Stimulated activated CD8-positive, alpha-beta memory T cell treated with anti-CD3 and anti-CD28 coated beads, Interleukin-7, amount 100 ng/mL, for 1 hour (primary cell): ENCODE results near the gene RCSD1.
"Not testable (repeated sequence)": the region's sequence is repeated elsewhere in the genome, so short reads cannot be mapped to it uniquely, and the experiment has no call there.

ENCODE experiments used
- DNase-seq, 2 donors: peaks; one replicate each; pipeline ENCODE4 v3.0.0-alpha.2; 2020; ENCODE audit warnings: low read depth in 2 of 2

Gene RCSD1

DNA sequence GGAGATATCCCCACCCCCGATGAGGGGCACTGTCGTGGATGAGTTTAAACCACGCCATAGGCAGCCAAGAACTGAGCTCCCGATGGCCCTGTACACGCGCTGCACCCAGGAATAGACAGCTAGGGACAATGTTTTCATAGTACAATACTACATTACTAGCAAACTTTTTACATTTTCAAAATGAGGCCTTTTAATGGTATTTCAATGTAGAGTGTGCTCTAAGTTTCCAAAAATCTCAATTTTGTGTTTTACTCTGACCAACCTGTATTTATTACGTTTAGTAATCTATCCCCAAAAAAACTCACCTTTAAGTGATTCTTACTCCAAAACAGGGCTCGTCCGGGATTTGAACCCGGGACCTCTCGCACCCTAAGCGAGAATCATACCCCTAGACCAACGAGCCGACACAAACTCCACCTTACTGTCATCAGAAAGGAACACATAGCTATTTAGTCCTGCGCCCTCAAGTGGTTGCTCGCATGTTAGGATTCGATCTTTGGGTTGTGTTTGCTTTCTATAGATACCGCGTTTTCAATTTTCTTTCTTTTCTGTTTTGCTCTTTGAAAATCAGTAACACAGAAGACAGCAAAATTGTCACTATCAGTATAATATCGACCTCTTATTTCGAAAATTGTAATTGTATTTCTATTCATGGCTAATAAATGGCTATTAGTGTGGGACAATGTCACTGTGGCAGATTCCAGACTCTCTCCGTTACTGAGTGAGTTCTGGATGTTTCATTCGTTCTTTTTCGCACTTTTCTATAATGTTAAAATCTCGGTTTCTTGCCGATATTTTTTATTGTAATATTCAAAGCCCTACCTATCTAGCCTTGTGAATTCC, 85.3 kb downstream of the RCSD1 start:
- peak; percentile 67 to 77 for DNase-seq

DNA sequence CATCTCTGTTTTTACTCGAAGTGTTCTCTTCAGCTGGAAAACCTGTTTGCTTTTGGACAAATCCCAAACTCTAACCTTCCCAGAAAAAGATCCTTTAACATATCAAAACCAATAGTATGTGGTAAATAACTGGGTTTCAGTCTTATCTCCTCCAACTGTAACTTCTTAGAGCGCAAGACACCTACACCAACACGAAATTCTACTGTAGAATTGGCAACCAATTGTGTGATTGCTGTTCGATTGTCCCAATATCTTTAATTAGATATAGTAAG, 85.9 kb downstream of the RCSD1 start:
- DNase-seq = no peak

DNA sequence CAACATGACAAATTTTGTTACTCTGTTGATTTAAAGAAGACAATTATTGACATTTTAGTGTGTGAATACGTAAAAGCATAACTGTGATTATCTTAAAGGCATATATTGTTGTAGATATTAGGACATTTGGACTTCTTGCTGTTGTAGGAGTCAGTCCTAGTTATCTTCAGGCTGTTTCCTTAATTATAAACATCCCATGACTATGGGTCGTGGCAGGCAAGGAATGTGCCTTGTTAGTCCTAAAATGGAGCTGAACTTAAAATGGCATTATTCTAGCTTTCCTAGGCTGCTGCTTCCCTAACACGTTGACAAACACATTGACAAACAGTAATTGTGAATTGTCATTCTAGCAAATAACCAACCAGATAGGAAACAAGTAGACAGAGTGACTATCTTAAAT, 87.3 kb downstream of the RCSD1 start:
- DNase-seq = no peak

DNA sequence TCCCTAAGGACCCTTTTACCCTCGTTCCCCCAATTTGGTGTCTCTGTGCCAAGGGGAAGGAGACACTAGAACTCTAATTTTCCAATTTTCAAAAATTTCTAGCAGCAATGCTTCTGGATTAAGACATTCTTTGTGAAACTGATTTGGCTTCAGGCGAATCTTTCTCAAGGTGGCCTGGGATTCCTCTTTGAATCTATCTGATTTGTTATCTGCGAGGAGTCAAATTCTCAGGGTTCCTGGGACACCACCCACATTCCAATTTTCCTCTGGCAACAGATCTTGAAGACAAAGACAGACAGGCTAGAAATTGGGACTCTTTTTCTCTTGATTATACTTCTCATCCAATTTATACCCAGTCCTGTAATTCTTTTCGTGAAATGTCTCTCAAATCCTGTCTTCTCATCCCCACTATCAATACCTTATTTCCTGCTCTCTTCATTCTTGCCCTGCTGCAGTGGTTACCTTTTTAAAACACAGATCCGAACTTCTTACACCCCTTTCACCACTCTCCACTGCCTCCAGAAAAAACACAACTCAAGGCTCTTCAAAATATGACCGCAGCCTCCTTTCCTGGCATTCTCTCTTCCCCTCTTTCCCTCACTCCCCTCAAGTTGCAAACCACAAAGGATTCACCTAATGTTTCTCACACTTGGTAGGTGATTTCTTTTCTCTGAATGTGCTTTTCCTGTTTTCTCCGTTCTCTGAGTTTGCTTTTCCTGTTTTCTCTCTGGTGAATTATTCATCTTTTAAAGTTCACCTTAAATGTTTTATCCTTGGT, 89.1 kb downstream of the RCSD1 start:
- no peak for DNase-seq

DNA sequence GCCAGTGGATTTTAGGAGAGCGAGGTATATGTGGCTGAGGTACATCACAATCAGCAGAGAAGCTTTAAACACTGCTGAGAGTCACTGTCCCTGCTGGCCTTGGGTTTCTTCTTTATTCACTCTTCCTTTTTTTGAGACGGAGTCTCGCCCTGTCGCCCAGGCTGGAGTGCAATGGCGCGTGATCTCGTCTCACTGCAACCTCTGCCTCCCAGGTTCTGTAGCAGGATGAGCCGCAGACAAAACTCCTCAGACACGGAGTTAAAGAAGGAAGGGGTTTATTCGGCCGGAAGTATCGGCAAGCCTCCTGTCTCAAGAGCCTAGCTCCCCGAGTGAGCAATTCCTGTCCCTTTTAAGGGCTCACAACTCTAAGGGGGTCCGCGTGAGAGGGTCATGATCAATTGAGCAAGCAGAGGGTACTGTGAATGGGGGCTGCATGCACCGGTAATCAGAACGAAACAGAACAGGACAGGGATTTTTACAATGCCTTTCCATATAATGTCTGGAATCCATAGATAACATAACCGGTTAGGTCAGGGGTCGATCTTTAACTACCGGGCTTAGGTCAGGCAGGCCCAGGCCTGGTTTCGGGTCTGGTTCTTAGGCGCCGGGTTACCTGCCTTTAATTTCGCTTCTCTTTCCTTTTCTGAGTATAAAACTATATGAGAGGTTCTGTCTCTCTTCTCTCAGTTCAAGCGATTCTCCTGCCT, 89.8 kb downstream of the RCSD1 start:
- DNase-seq = not testable (repeated sequence)

DNA sequence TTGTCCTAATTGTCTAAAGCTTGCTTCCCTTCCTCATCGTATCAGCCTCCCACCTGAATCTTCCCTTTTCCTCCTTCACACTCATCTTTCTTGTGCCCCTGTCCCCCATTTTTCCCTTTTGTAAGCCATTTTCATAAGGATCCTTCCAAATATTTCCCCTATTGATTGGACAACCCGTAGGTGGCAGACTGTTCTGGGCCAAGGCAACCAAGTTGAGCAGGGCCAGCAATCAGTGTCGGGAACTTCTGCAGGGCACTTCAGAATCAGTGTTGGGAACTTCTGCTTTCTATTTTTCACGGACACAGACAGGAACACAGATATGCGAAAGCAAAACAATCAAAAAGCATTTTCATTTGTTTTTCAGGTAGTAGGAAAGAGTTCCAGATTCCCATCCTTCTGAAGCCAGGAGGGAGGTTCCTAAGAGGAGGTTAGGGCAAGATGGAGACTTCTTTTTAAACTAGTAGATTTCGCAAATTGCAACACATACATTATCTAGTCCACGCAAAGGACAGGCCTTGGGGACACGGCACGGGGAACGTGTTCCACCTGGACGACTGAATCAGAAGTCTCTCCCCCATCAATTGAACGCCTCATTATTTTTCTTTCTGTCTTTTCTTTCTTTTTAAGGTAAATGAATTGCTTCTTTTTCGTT, 91.1 kb downstream of the RCSD1 start:
- DNase-seq = no peak

DNA sequence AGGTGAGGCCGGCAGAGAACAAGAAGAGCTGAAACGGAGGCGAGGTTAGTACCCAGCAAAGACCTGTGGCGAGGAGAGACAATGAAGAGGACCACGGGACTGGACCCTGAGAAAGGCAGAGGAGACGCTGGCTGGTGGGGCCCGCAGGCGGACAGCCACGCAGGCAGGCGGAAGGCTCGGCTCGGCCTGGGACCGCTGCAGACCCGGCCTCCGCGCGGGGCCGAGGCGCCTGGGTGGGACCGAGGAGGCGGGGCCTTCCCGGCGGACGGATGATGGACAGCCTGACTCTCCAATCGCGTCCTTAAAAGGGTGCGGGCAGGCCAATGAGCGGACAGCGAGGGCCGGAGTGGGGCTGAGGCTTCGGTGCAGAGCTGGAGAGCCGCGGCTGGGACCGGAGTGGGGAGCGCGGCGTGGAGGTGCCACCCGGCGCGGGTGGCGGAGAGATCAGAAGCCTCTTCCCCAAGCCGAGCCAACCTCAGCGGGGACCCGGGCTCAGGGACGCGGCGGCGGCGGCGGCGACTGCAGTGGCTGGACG, 91.7 kb downstream of the RCSD1 start, which contains the start of gene MPZL1:
Gene MPZL1, plus strand, starts transcription at position 366 of the 535 bp plus-strand sequence. CDS start 170 bp downstream, outside the sequence.
- DNase-seq = peak; percentile 91

DNA sequence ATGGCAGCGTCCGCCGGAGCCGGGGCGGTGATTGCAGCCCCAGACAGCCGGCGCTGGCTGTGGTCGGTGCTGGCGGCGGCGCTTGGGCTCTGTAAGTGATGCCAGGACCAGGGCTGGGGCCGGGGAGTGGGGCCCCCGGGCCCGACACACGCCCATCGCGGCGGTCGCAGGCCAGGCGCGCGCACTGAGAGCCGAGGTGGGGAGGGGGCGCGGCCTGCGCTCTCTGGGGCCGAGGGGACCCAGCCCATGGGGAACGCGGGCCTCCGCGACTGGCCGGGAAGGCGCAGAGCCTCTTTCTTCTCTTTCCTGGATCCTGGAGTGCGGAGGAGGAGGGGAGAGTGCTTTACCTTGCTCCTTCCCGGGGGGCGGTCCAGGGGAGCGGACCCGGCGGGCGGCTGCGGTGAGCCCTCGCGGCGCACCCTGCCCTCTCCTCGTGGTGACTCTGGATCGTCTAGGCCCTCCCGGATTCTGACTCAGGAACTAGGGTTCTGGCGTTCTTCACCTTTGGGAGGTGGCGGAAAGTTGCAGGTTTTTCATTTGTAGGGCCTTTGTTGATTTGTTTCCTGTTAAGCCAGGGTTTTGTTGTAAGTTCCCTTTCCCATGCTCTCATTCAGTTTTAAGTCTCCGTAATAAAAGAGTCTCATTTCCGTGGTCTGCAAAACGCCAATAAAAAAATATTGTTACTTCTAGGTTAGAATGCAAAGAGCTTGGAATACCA, 92.3 kb downstream of the RCSD1 start:
- DNase-seq = no peak

DNA sequence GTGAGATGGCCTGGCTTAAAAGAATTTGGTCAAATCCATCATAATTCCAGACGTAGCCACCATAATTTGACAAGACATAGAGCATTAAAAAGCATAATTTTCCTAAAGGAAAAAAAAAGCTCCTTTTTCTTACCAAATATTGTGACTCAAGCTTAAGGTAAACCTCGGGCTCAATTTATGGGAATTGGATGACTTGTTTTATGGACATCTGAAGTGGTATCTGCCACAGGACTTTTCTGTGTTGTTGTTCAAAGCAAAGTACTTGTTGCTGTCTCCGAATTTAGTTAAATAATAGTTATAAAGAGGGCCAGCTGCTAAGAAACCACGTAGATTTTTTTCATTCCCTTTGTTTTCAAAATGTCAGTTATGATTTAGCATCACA, 92.8 kb downstream of the RCSD1 start:
- no peak for DNase-seq

DNA sequence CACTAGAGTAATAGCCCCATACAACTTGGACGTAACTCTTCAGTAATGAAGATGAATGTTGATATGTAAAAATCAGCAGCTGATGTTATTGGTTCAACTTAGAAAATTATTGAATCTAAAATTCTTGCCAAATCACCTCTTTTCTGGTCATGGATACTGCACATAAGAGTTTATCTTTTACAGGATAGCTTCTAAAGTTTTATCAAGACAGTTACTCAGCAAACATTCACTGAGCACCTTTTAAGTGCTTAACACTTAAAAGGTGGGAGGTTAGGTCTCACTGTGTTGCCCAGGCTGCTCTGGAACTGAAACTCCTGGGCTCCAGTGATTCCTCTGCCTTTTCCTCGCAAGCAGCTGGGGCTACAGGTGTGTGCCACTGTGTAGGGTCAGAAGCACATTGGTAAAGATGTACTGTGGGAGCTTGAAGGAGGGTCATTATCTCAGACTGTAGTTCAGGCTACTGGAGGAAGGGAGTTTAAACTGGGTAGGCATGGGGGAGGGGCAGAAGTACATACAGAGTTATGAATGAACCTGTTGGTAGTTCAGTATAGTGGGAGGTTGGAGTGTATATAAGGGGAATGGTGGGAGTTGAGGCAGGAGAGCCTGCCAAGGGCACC, 93.8 kb downstream of the RCSD1 start:
- no peak for DNase-seq

DNA sequence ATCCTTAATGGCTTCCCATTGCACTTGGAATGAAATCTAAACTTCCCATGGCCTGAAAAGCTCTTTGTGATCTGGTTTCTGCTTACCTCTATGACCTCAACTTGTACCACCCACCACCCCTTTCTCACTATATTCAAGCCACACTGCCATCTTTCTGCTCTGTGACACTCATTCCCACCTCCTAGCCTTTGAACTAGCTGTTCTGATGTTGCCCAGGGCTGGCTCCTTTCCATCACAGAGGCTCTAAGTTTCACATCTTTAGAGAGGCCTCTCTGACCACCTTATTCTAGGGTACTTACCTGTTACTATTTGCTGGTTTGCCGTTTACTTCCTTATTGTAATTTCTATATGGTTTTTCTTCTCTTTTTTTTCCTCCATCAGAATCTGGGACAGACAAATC, 96.0 kb downstream of the RCSD1 start:
- DNase-seq = no peak

DNA sequence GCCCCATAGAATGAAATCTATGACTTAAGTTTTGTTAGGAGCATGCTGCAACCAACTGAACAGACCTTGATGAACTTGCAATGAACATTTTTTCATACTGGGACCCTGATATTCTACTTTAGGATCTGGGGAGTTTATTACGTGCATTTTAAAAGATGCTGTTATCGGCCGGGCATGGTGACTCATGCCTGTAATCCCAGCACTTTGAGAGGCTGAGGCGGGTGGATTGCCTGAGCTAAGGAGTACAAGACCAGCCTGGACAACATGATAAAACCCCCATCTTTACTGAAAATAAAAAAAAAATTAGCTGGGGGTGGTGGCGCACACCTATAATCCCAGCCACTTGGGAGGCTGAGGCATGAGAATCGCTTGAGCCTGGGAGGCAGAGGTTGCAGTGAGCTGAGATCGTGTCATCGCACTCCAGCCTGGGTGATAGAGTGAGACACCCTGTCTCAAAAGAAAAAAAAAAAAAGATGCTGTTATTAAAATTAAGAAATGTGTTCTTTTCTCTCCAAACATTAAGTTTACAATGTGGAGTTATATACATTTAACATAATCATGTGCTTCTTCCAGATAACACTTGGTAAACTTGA, 98.9 kb downstream of the RCSD1 start:
- no peak for DNase-seq

DNA sequence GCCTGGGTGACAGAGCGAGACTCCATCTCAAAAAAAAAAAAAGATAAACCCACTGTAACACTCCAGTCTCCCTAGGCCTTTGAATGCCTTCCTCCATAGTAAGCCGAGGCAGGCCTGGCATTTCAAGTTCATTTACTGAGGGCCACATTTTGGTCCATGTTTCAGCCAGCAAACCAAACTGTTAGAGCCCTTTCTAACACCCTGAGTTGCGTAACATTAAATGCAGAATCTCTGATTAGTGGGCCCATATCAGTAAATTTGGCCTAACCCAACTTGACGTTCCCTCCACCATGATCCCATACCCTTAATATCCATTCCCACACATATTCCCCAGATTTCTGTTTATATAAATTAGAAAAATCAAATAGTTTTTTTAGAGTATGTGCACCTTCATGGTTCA, 104.2 kb downstream of the RCSD1 start:
- no peak for DNase-seq

DNA sequence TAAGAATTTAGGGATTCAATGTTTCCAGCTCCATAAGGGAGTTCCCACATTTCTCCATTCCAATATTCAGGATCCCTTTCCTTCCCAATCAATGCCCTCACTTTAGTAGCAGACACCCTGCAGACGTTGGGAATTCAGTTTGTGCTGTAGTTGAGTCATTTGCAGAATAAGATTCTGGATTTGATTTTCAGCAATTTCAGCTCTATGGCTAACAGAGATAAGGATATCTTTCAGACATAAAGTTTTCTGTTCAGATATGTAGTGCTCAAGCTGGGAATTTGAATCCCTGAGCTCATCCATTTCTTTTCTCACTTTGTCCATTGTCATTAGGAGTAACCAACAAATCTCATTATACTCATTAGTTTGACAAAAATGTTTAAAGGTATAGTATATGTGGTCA, 104.8 kb downstream of the RCSD1 start:
- DNase-seq = no peak

DNA sequence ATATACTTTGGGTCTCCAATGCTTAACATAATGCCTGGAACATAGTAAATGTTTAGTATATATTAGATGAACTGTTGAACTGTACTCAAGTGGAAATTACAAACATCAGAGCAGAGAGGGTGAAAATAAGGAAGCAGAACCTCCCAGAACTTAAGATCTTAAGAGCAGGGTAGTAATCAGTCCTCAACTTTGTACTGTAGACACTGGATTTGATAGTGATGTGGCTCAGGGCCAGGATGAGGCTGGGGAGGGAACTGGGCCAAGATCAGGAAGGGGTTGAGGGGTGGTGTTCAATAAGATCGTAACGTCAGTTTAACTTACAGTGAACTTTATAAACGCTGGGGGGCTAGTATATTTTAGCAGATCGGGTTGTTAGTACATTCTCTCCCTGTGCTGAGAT, 107.1 kb downstream of the RCSD1 start:
- DNase-seq = no peak

DNA sequence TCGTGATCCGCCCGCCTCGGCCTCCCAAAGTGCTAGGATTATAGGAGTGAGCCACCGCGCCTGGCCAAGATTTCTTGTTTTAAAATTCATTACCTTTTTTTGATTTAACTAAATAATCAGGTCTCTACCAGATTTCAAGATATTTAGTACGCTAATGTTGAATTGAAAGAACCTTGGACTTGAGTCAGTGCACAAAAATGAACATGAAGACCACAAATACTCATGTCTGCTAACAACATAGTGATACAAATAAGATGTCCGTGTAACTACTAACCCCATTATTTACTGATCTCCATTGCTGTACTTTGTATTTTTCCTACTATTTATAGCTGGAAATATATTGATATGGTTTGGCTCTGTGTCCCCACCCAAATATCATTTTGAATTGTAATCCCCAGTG, 108.1 kb downstream of the RCSD1 start:
- no peak for DNase-seq

DNA sequence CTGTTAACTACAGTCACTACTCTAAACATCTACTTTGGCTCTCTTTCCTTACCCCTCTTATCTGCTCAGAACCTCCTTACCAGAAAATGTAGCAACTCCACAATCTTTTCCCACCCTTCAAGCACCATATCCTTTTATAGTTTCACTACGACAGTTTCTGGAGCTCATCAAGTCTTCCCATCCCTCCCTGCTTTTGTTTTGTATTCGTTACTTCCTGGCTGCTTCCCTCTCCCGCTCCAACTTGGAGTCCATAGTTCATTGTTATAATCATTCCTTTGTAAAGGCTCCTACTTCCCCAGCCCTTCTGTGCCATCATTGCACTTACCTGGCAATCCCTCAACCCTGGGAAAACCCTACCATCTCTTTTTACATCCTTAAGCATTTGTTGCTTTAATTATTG, 109.7 kb downstream of the RCSD1 start:
- DNase-seq = no peak

DNA sequence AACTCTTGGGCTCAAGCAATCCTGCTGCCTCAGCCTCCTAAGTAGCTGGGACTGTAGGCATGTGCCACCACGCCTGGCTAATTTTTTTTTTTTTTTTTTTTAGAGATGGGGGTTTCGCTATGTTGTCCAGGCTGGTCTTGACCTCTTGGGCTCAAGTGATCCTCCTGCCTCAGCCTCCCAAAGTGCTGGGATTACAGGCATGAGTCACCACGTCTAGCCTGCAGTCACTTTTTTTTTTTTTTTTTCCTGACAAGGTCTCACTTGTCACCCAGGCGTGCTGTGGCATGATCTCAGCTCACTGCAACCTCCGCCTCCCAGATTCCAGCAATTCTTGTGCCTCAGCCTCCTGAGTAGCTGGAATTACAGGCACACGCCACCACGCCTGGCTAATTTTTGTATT, 111.1 kb downstream of the RCSD1 start:
- not testable (repeated sequence) for DNase-seq

DNA sequence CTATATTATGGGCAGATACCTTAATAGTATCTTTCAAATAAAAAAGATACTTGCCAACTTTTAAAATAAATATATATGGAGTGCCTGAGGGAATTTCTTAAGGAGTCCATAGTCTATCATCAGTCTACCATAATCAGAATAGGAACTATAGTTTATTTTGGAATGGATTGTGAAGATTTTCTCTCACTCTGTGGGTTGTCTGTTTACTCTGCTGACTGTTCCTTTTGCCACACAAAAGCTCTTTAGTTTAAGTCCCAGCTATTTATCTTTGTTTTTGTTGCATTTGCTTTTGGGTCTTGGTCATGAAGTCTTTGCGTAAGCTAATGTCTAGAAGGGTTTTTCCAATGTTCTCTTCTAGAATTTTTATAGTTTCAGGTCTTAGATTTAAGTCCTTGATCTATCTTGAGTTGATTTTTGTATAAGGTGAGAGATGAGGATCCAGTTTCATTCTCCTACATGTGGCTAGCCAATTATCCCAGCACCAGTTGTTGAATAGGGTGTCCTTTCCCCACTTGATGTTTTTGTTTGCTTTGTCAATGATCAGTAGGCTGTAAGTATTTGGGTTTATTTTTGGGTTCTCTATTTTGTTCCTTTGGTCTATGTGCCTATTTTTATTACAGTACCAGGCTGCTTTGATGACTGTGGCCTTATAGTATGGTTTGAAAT, 112.5 kb downstream of the RCSD1 start:
- not testable (repeated sequence) for DNase-seq

DNA sequence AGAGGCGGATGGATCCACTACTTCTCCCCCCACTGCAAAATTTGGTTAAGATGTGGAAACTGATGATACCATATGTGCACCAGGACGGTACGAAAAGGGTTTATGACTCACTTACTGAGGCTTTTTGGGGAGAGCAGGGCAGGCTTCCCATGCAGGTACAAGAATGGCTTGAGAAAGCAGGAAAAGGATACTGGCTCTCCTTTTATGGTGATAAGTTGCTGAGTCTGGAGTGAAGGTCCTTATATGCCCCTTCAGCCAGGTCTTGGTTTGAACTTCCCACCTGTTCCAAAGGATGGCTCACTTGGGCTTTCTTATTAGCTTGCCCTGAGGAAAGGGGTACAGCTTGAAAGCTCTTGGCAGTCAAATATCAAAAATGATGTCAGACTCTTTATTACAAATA, 114.9 kb downstream of the RCSD1 start:
- DNase-seq = no peak
